Smooth muscle cell (in vitro differentiated cells): ENCODE results near the gene C16orf86. TPM values are rescaled to one million over a fixed set of nuclear protein-coding genes. Genes with fewer than 3 reads are reported as not detected.

Source experiments
- DNase-seq: peaks from one replicate; lab custom pipeline; 2025; ENCODE audit not compliant: unreplicated experiment; lab: John Stamatoyannopoulos, UW
- H2AFZ ChIP-seq: fragments of 200-600 bp; sonication (generic); 2 replicates; pipeline ENCODE4 v1.6.0; 2016; ENCODE audit warnings: antibody characterized with exemption, low read depth, mild to moderate bottlenecking
- H3F3A ChIP-seq: fragments of 200-600 bp; sonication (generic); 2 replicates; pipeline ENCODE4 v1.6.0; 2017; ENCODE audit warnings: antibody characterized with exemption, low read depth
- H3K27ac ChIP-seq: fragments of 200-600 bp; sonication (generic); 2 replicates; pipeline ENCODE4 v1.5.1; 2016; ENCODE audit warnings: low read depth, mild to moderate bottlenecking
- H3K27me3 ChIP-seq: fragments of 200-600 bp; sonication (generic); 2 replicates; pipeline ENCODE4 v1.6.1; 2016; ENCODE audit warnings: low read depth, mild to moderate bottlenecking
- H3K36me3 ChIP-seq: fragments of 200-600 bp; sonication (generic); 2 replicates; pipeline ENCODE4 v1.5.1; 2016; ENCODE audit warnings: low read depth
- H3K4me1 ChIP-seq: fragments of 200-600 bp; sonication (generic); 2 replicates; pipeline ENCODE4 v1.5.1; 2016; ENCODE audit warnings: low read depth
- H3K4me2 ChIP-seq: fragments of 200-600 bp; sonication (generic); 2 replicates; pipeline ENCODE4 v1.6.0; 2016; ENCODE audit warnings: mild to moderate bottlenecking
- H3K4me3 ChIP-seq: fragments of 200-600 bp; sonication (generic); 2 replicates; pipeline ENCODE4 v1.5.1; 2016; ENCODE audit warnings: mild to moderate bottlenecking
- H3K79me2 ChIP-seq: fragments of 200-600 bp; sonication (generic); 2 replicates; pipeline ENCODE4 v1.6.0; 2016; ENCODE audit warnings: low read depth, mild to moderate bottlenecking
- H3K9ac ChIP-seq: fragments of 200-600 bp; sonication (generic); 2 replicates; pipeline ENCODE4 v1.6.0; 2016; ENCODE audit warnings: low read depth
- H3K9me3 ChIP-seq: fragments of 200-600 bp; sonication (generic); replicated peaks from 2 replicates; pipeline ENCODE4 v1.5.1; 2016; ENCODE audit warnings: low read depth
- H4K20me1 ChIP-seq: fragments of 200-600 bp; sonication (generic); 2 replicates; pipeline ENCODE4 v1.6.0; 2016; ENCODE audit warnings: low read depth
- WGBS: methylation state at CpG from one replicate; pipeline ENCODE4 v1.1.7; 2016; ENCODE audit warnings: low lambda C conversion rate; 5-methylcytosine and 5-hydroxymethylcytosine counted together
- polyA plus RNA-seq: library from polyadenylated mRNA; unstranded; fragments of >200 nt; fragmentation: Nextera tagmentation; extraction: Ambion mirVana; gene quantifications from 2 replicates; pipeline ENCODE4 v1.2.1, GENCODE V29; 2016
- total RNA-seq: library from RNA; depleted of rRNA; stranded (reverse); fragments of >200 nt; gene quantifications from 2 replicates; pipeline ENCODE4 v1.2.3, GENCODE V29; 2014
- TF ChIP-seq, protein P1 (sequence below): fragments of 200-600 bp; sonication (generic); IDR thresholded peaks from 2 replicates; pipeline ENCODE4 v1.5.1; 2017; ENCODE audit warnings: borderline replicate concordance, mild to moderate bottlenecking, antibody characterized with exemption; ENCODE audit not compliant: insufficient read depth, poor library complexity, severe bottlenecking

The C16orf86 gene
- total and polyA plus RNA-seq, 2 experiments from 2014 or later, result 3.4 to 8.5 TPM

DNA sequence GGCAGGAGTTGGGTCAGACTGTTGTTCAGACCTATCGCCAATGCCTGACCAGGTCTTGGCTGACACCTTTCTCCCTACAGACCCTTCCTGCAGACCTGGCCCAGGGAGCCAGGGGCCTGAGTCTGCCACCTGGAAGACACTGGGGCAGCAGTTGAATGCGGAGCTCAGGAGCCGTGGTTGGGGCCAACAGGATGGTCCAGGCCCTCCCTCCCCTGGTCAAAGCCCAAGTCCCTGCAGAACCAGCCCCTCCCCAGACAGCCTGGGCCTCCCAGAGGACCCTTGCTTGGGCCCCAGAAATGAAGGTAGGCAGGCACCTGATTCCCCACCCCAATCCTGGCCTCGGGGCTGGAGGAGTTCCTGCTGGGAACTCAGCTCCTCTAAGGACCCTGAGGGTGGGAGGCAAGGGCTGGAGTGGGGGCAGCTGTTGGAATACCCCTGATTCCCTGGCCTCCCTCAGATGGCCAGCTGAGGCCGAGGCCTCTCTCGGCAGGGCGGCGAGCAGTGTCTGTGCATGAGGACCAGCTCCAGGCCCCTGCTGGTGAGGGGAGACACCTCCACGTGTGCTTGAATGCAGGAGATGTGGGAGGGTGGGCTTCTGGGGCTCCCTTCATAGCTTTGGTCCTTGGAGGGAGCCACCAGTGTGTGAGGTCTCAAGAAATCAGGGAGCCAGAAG, 10.1 kb upstream of the C16orf86 start:
- Histone ChIP-seq H3K79me2 (no peaks in the 10 kb centered on the region), H3F3A (peaks cover 4% of the 10 kb centered on the region), H3K4me3 (no peak overlapping the region), H3K27ac (no peak overlapping the region), H3K9me3 (no peaks in the 10 kb centered on the region), H3K4me2 (no peak overlapping the region), H3K9ac (no peak overlapping the region), H4K20me1 (peaks cover 7% of the 10 kb centered on the region), H3K36me3 (no peaks in the 10 kb centered on the region), H3K27me3 (peaks cover 2% of the 10 kb centered on the region), H2AFZ (no peak overlapping the region), H3K4me1 (no peaks in the 10 kb centered on the region)
- DNase-seq, result no peak
- WGBS, result 92% methylated on average over 9 of the region's 9 CpGs
- TF ChIP-seq, protein P1, sequence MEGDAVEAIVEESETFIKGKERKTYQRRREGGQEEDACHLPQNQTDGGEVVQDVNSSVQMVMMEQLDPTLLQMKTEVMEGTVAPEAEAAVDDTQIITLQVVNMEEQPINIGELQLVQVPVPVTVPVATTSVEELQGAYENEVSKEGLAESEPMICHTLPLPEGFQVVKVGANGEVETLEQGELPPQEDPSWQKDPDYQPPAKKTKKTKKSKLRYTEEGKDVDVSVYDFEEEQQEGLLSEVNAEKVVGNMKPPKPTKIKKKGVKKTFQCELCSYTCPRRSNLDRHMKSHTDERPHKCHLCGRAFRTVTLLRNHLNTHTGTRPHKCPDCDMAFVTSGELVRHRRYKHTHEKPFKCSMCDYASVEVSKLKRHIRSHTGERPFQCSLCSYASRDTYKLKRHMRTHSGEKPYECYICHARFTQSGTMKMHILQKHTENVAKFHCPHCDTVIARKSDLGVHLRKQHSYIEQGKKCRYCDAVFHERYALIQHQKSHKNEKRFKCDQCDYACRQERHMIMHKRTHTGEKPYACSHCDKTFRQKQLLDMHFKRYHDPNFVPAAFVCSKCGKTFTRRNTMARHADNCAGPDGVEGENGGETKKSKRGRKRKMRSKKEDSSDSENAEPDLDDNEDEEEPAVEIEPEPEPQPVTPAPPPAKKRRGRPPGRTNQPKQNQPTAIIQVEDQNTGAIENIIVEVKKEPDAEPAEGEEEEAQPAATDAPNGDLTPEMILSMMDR, result no peak

DNA sequence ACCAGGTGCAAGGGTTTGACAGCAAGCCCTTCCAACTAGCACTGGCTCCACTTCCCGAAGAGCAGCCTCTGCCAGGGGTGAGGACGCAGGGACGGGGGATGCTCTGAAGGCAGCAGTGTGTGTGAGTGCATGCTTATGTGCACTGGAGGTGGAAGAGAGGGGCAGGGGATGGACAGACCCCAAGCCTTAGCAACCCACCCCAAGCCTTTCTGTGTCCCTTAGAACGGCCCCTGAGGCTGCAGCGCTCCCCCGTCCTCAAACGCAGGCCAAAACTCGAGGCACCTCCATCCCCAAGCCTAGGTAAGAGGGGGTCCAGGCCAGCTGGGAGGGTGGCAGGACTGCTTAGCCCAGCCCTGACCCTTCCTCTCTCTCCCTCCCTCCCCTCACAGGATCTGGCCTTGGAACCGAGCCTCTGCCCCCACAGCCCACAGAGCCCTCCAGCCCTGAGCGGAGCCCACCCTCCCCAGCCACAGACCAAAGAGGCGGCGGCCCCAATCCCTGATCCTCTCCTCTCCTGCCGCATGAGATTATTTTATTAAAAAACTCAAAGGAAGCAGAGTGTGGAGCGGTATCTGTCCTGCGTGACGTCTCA, 9.5 kb upstream of the C16orf86 start:
- WGBS, result 97% methylated on average over 15 of the region's 16 CpGs
- Histone ChIP-seq H3K4me1 (peaks cover 3% of the 10 kb centered on the region), H3K79me2 (no peaks in the 10 kb centered on the region), H3K4me3 (no peak overlapping the region), H3K4me2 (no peak overlapping the region), H3K36me3 (no peaks in the 10 kb centered on the region), H3K9me3 (no peaks in the 10 kb centered on the region), H2AFZ (no peak overlapping the region), H3K27ac (no peak overlapping the region), H3K27me3 (no peaks in the 10 kb centered on the region), H4K20me1 (peaks cover 7% of the 10 kb centered on the region), H3F3A (peaks cover 4% of the 10 kb centered on the region), H3K9ac (no peak overlapping the region)
- DNase-seq, result no peak
- TF ChIP-seq, protein P1, result no peak

DNA sequence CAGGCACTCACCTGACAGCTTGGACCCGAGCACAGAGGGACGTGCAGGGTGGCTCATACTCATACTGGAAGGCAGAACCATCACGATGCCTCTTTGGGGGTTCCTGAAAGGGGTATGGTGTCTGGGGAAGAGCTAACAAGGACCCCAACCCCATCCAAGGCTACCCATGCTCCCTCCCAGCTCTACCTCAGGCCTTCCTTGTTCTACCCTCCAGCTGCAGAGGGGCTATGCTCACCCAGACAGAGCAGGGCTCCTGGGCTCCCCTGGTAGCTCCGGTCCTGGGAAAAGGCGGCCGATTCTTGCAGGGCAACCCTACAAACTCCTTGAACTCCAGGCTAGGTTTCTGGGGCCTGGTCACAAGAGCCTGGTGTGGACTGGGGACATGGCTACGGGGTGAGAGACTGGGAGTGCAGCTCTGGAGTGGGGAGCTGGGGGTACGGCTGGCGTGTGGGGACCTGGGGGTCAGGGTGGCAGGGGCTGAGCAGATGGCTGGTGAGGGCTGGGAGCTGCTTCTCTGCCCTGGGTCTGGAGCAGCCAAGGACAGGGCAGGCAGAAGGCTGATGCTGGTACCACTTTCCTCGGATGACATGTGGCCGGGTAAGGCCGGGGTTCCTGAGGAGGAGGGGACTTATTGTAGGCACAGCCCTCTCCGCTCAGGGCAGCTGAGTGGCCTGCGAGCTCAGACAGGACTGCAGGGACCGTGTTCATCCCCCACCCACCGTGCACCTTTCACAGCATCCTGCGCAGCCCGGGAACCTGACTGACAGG, 8.7 kb upstream of the C16orf86 start:
- Histone ChIP-seq H3K27me3 (no peaks in the 10 kb centered on the region), H3F3A (peaks cover 4% of the 10 kb centered on the region), H3K36me3 (no peaks in the 10 kb centered on the region), H3K4me2 (no peak overlapping the region), H3K4me3 (no peak overlapping the region), H3K79me2 (no peaks in the 10 kb centered on the region), H3K9me3 (no peaks in the 10 kb centered on the region), H2AFZ (no peak overlapping the region), H3K9ac (no peak overlapping the region), H3K27ac (no peak overlapping the region), H3K4me1 (peaks cover 3% of the 10 kb centered on the region), H4K20me1 (peaks cover 7% of the 10 kb centered on the region)
- DNase-seq, result no peak
- TF ChIP-seq, protein P1, result no peak
- WGBS, result 96% methylated on average over 18 of the region's 18 CpGs
